ENCODE results near the gene KHK.
"Not testable (repeated sequence)": the region's sequence is repeated elsewhere in the genome, so short reads cannot be mapped to it uniquely, and the experiment has no call there.

Gene KHK

DNA sequence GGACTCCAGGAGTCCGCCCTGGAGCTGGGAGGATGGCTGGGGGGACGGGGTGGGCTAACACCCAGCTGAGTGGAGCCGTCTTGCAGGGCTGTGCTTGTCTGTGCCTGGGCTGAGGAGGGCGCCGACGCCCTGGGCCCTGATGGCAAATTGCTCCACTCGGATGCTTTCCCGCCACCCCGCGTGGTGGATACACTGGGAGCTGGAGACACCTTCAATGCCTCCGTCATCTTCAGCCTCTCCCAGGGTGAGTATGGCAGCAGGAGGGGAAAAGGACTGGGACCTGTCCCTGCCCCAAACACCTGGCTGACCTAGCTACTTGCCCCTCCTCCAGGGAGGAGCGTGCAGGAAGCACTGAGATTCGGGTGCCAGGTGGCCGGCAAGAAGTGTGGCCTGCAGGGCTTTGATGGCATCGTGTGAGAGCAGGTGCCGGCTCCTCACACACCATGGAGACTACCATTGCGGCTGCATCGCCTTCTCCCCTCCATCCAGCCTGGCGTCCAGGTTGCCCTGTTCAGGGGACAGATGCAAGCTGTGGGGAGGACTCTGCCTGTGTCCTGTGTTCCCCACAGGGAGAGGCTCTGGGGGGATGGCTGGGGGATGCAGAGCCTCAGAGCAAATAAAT lies 12.9 kb downstream of the KHK start:
- DNase-seq: no peak

DNA sequence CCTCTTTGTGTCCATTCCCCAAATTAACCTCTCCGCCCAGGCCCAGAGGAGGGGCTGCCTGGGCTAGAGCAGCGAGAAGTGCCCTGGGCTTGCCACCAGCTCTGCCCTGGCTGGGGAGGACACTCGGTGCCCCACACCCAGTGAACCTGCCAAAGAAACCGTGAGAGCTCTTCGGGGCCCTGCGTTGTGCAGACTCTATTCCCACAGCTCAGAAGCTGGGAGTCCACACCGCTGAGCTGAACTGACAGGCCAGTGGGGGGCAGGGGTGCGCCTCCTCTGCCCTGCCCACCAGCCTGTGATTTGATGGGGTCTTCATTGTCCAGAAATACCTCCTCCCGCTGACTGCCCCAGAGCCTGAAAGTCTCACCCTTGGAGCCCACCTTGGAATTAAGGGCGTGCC lies 13.5 kb downstream of the KHK start:
- DNase-seq: no peak

DNA sequence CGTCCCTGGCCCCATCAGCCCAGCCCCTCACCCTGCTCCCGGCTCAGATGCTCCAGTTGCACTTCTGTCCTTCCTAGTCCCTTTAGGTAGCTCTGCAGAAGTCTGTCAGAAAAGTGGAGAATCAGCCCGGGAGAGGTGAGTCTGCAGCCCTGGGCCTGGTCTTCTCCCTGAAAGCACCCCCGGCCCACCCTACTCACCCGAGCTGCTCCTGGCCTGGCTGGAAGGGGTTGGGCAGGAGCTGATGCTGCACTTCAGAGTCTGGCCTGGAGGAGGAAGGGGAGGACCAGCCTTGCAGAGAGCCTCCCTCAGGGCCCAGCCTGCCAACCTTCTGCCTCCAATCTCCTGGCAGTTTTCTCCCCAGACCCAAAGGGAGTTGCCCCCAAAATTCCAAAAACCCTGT lies 15.8 kb downstream of the KHK start:
- DNase-seq: no peak

DNA sequence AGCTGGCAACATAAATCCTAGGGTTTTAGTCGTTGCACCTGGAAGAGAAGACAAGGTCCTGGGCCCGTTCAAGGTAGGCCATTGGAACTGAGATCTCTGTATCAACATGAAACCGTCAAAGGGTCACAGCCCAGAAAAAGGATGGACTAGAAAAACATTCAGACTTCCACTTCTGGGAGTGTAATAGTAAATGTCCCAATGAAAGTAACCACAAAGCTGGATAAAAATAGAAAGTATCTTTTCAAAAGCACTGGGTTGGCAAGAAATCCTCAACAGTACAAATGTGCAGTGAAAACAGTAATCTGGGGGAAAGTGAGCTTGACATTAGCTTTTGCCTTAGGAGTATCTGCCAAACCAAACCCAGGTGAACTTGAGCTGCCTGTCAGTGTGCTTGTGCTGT lies 19.4 kb downstream of the KHK start:
- no peak for DNase-seq

DNA sequence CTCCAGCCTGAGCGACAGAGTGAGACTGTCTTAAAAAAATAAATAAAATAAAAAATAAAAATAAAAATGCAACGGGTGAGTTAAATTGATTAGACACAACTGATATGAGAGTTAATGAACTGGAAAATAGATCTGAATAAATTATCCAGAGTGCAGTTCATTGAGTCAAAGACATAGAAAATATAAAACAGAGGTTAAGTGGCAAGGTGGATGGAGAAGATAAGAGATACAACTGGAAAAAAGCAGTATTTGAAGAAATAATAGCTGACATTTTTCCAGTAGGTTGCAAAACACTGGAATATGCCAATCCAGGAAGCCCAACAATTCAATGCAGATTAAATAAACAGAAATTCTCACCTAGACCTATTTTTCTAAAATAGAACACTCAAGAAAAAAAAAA lies 21.6 kb downstream of the KHK start:
- DNase-seq: no peak

DNA sequence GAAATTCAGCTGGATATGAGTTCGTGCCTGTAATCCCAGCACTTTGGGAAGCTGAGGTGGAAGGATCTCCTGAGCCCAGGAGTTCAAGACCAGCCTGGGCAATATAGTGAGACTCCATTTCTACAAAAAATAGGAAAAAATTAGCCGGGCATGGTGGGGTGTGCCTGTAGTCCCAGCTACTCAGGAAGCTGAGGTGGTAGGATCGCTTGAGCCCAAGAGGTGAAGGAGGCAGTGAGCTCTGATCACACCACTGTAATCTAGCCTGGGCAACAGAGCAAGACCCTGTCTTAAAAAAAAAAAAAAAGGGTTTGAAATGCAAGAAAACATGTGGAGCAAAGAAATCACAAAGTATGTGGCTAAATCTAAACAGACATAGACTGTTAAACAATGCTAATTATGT lies 22.5 kb downstream of the KHK start:
- DNase-seq: no peak

DNA sequence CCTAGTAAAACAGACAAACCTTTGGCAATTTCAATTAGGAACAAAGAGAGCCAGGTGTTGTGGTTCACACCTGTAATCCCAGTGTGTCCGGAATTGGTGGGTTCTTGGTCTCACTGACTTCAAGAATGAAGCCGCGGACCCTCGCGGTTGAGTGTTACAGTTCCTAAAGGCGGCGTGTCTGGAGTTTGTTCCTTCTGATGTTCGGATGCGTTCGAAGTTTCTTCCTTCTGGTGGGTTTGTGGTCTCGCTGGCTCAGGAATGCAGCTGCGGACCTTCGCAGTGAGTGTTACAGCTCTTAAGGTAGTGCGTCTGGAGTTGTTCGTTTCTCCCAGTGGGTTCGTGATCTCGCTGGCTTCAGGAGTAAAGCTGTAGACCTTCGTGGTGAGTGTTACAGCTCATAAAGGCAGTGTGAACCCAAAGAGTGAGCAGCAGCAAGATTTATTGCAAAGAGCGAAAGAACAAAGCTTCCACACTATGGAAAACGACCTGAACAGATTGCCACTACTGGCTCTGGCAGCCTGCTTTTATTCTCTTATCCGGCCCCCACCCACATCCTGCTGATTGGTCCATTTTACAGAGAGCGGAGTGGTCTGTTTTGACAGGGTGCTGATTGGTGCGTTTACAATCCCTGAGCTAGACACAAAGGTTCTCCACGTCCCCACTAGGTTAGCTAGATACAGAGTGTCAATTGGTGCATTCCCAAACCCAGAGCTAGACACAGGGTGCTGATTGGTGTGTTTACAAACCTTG lies 24.2 kb downstream of the KHK start:
- not testable (repeated sequence) for DNase-seq

DNA sequence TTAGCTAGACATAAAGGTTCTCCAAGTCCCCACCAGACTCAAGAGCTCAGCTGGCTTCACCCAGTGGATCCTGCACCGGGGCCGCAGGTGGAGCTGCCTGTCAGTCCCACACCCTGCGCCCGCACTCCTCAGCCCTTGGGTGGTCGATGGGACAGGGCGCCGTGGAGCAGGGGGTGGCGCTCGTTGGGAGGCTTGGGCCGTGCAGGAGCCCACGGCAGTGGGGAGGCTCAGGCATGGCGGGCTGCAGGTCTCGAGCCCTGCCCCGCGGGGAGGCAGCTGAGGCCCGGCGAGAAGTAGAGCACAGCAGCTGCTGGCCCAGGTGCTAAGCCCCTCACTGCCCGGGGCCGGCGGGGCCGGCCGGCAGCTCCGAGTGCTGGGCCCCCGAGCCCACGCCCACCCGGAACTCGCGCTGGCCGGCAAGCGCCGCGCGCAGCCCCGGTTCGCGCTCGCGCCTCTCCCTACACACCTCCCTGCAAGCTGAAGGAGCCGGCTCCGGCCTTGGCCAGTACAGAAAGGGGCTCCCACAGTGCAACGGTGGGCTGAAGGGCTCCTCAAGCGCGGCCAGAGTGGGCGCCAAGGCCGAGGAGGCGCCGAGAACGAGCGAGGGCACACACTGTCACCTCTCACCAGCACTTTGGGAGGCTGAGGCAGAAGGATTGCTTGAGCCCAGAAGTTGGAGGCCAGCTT lies 25.0 kb downstream of the KHK start:
- DNase-seq: not testable (repeated sequence)

DNA sequence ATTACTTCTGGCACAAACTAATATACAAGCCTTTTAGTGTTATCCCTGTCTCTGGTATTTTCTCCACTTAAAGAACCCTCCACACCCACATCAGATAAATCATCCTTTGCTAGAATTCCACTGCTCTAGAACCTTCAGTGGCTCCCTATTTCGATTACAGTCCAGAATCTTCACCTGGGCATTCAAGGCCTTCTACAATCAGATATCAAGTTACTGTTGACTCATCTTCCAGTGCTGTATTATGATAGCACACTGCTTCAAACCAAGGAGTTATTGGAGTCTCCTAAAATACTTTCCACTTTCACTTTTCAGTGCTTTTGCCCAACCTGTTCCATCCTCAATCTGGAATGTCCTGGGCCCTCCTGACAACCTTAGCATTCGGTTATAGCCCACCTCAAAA lies 28.9 kb downstream of the KHK start:
- DNase-seq: no peak

DNA sequence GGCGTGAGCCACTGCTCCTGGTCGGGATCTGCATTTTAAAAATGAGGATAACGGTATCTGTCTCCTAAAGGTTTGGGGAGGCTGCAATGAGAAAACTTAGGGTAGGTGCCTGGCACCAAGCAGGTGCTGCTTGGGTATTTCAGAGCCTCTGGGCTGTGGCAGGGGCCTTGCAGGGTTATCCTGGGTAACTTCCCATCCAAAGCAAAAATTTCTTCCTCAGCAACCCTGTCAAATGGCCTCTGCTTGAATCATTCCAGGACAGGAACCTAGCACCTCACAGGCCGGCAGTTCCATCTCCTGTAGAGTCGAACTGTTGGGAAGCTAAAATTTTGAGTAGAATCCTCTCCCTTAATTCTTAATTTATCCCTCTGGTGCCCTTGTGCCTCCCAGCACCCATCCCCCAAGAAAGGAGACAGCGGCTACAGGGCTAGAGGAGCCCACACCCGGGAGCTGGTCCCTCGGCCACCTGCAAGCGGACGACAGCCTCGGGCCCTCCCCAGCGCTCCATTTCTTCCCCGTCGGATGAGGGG lies 31.5 kb downstream of the KHK start:
- DNase-seq: no peak

DNA sequence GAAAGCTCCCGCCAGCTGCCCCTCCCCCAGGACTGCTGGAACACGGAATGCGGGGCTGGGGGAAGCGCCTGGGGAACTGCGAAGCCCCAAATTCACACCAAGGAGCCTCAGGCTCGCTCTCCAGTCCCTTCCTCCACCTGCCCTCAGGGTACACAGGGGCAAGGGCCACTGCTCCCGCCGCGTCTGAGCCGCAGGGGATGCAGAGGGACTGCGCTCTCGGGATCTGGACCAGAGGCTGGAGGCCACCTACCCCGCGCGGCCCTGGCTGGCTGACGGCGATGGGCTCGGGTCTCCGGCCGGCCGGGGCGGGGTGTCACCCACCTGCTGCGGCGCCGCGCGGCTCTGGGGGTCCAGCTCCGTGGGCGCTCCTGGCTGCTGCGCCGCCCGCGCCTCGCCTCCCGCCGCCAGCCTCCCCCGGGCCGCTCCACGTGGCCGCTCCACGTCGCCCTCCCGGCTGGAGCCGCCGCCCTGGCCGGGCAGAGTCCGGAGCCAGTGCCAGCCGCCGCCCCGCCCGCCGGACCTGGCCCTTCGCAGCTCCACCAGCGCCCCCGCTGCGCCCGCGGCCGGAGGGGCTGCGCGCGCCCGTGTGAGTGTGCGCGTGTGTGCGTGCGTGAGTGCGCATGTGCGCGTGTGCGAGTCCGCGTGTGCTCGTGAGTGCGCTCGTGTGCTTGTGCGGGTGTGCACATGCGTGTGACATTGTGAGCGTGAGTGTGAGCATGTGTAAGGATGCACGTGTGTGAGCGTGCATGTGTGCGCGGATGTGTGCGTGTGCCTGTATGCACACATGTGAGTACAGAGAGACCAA lies 32.2 kb downstream of the KHK start, which contains the start of gene CGREF1:
TSS of gene CGREF1 (minus strand) at position 604 of the 805 bp plus-strand sequence. CDS start 14,762 bp downstream, outside the sequence.
- peak; percentile 30 for DNase-seq

DNA sequence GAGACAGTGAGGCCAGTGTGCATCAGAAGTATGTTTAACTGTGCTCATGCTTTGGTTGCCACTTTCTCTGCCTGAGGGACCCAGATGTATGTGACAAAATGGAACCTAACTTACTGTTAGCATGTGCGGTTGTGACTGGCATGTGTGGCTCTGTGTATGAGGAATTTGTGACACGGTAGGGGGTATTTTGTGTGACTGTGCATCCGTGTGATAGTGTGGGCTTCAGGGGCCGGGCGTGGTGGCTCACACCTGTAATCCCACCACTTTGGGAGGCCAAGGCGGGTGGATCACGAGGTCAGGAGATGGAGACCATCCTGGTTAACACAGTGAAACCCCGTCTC lies 32.7 kb downstream of the KHK start:
- DNase-seq: not testable (repeated sequence)

DNA sequence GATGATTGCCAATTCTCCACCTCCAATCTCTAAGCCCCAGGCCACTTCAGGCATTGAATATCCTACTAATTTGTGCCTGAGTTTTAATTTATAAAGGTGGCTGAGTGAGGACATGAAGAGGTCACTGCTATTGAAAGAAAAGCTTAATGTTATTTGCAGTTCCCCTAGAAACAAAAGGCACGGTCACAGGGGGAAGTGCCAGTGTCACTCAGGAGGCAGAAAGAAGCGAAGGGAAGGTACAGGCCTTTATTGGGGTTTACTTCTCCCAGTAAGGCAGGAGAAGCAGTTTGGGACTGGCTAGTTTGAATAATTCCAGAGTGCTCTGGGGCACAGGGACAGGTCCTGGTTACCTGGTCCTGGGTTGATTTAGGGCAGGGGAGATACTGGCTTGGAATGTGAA lies 35.3 kb downstream of the KHK start:
- no peak for DNase-seq

DNA sequence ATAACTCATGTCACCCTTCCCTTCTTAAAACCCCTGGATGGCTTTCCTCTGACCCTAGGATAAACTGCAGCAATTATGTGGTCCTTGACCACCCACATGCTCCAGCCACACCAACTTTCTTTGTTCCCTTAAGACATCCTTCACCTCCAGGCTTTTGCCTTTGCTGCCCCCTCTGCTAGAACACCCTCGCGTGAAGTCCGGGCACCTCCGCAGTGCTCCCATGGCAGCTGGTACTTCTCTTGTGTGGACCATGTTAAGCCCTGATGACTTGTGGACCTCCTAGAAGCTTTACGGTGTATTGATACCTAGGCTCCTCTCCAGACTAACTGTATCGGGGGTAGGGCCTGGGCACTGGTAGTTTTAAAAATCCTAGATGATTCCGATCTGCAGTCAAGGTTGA lies 36.2 kb downstream of the KHK start:
- no peak for DNase-seq

DNA sequence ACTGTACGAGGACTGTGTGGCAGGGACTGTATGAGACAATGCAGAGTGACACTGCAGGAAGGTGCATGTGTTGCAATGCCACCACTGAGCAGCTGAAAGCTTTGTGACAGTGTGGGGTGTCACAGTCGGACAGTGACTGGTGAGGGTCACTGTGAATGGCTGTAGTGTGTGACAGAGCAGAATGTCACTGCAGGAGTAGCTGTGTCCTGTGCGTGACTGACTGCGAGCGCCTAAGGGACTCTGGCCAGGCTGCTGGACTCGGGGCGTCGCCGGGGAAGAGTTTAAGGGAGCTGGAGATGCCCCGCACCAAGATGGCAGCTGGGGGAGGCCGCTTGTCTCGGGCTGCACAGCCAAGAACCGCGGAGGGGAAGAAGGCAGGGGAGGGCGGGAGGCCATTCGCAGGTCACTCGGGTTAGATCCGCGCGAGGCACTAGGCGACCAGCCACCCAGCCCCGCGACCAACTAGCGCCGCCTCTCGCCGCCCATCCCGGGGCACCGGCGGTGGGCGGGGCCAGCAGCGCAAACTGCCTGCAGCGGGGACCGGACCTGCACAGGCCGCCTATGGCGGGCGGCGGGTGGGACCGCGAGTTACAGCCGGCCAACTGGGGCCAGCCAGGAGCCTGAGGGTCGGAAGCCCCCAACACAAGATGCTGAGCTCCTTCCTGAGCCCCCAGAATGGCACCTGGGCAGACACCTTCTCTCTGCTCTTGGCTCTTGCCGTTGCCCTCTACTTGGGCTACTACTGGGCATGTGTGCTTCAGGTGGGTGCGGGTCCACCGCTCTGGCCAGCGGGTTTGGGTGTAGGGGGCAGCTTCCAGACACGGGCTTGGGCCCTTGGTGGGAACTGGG lies 37.0 kb downstream of the KHK start, which contains the start of gene ABHD1:
TSS of gene ABHD1 (plus strand) at position 514 of the 849 bp plus-strand sequence. CDS start at position 648, 134 bp downstream.
- peak; percentile 60 for DNase-seq

DNA sequence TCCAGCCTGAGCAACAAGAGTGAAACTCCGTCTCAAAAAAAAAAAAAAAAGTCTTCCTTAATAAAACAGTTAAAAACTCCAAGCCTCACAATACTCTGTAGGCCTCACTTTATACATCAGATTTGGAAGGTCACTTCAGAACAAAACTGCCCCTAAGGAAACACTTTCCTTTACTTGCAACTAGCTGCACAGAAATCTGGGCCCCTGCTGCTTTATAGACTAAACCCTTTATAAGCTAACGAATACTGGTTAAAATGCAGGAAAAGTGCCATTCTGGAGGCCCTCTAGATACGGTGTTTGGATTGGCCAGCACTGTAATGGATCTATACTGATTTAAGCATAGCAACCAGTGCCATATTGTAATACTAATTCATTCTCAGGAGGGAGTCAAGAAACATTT lies 38.5 kb downstream of the KHK start:
- DNase-seq: no peak

DNA sequence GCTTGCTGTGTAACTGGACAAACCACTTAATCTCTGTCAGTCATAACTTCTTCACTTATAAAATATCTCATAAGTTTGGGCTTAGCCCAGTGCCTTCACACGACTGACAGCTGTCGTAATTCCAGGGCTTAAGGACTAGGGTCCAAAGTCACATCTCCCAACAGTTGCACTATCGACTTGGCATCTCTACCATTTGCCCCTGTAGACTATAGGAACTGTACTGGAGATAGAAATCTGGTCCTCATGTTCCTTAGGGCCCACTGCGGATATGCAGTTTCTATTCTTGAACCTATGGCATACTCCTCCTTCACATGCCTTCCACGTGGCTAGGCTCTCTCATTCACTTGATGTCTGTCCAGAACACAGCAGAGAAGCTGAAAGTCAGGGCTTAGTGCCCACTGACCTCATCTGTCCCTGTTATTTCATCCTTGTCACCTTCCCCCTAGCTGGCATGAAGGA lies 39.7 kb downstream of the KHK start:
- no peak for DNase-seq

DNA sequence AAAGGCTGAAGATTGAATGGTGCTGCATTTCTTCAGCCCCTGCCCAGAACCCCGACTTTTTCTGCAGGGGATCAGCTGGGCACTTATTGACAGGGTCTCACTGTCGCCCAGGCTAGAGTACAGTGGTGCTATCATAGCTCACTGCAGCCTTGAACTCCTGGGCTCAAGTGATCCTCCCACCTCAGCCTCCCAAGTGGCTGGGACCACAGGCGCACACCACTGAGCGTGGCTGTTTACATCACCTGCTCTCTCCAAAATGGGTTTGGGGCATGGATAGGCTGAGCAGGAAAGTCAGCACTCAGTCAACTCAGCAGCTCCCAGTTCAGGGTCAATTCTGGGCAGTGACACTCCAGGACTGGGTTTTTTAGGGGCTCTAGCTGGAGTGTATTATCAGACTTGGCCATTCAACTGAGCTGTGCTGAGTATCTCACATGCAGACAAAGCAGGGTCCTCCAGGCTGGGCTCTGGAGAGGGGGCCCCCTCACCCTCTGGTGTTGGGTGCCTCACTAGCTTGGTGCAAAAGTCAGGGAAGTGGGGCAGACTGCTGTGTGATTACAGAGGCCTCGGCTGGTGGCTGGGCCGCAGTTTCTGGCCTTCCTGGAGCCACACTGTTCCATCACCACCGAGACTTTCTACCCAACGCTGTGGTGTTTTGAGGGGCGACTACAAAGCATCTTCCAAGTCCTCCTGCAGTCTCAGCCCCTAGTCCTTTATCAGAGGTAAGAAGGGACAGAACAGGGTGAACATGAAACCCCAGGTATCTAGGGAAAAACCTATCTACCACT lies 41.5 kb downstream of the KHK start:
- no peak for DNase-seq

DNA sequence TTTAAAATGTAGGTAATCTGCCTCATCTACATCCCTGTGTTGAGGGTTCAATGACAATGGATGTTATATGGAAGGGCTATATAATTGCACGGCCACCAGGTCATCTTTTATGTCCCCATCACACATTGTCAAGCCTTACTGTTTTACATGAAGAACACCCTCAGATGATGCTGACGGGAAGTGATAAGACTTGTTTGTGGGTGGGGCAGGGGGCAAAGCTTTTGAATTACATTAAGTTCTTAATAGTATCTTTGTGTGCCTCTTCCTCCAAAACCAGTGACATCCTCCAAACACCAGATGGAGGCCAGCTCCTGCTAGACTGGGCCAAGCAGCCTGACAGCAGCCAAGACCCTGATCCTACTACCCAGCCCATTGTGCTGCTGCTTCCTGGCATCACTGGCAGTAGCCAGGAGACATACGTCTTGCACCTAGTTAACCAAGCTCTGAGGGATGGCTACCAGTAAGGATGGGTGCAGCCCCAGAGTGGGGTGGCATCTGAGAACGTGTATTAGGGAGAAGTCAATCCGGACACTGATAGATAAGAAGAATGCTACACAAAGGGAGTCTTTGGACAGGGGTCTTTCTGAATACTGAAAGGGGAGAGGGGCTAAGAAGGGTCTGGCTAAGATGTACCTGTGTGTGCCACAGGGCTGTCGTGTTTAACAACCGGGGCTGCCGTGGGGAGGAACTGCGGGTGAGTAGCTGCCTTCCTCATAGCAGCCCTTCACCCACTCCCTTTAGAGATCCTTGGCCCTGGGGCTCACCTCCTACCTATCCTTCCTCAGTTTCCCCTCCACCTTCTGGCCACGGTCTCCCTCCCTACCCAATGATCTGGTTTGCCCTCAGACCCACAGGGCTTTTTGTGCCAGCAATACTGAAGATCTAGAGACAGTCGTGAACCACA lies 42.3 kb downstream of the KHK start:
- DNase-seq: no peak

DNA sequence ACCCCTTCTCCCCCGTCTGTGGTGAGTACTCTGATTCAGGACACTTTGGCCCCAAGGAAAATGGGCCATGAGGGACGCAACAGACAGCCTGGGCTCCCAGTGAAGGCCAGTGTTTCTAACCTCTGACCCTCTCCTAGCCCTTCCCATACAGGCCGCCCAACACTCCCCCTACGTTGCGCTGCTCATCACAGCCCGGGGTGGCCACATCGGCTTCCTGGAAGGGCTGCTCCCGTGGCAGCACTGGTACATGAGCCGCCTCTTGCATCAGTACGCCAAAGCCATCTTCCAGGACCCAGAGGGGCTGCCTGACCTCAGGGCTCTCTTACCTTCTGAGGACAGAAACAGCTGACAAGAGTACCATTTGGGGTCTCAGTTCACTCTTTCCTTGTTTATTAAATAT lies 43.8 kb downstream of the KHK start:
- no peak for DNase-seq
